PFSK-1 (cell line): ENCODE results near the gene CEP68.

Experiments used
- FOXP2 ChIP-seq: optimal IDR thresholded peaks from 2 replicates; pipeline ENCODE3; 2011; ENCODE audit warnings: borderline replicate concordance, control low read depth, inconsistent platforms; ENCODE audit not compliant: insufficient read depth; ENCODE audit errors: extremely low read length, extremely low read depth
- POLR2AphosphoS5 ChIP-seq: IDR thresholded peaks from 2 replicates; pipeline ENCODE4 v1.6.1; 2012; ENCODE audit warnings: low read depth, mild to moderate bottlenecking, control low read depth, low read length, moderate library complexity
- SIN3A ChIP-seq: IDR thresholded peaks from 2 replicates; pipeline ENCODE4 v1.6.1; 2012; ENCODE audit warnings: mild to moderate bottlenecking, low read length, moderate library complexity, borderline replicate concordance; ENCODE audit not compliant: insufficient read depth
- TAF1 ChIP-seq: IDR thresholded peaks from 2 replicates; pipeline ENCODE4 v1.6.1; 2012; ENCODE audit warnings: low read length, control low read depth, borderline replicate concordance; ENCODE audit not compliant: insufficient read depth
- TF ChIP-seq, protein P1 (sequence below), 2 experiments: IDR thresholded peaks; 2 replicates each; pipeline versions ENCODE4 v1.6.1 to v1.8.0; 2011 to 2012; ENCODE audit warnings: low read depth in 2 of 2, low read length in 2 of 2, control low read depth in 1 of 2, inconsistent platforms in 1 of 2, mild to moderate bottlenecking in 1 of 2, moderate library complexity in 1 of 2; ENCODE audit not compliant: insufficient read depth in 1 of 2

Gene CEP68

DNA sequence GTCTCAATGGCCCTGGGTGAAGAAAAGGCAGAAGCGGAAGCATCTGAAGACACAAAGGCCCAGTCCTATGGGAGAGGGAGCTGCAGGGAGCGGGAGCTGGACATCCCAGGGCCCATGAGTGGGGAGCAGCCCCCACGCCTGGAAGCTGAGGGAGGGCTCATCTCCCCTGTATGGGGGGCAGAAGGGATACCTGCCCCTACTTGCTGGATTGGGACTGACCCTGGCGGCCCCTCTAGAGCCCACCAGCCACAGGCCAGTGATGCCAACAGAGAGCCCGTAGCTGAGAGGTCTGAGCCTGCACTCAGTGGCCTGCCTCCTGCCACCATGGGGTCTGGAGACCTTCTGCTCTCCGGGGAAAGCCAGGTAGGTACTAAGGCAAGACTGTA is 13.2 kb downstream of the CEP68 start:
- TF ChIP-seq SIN3A (no peak), FOXP2 (no peak), POLR2AphosphoS5 (no peak), TAF1 (no peak)
- TF ChIP-seq, protein P1, sequence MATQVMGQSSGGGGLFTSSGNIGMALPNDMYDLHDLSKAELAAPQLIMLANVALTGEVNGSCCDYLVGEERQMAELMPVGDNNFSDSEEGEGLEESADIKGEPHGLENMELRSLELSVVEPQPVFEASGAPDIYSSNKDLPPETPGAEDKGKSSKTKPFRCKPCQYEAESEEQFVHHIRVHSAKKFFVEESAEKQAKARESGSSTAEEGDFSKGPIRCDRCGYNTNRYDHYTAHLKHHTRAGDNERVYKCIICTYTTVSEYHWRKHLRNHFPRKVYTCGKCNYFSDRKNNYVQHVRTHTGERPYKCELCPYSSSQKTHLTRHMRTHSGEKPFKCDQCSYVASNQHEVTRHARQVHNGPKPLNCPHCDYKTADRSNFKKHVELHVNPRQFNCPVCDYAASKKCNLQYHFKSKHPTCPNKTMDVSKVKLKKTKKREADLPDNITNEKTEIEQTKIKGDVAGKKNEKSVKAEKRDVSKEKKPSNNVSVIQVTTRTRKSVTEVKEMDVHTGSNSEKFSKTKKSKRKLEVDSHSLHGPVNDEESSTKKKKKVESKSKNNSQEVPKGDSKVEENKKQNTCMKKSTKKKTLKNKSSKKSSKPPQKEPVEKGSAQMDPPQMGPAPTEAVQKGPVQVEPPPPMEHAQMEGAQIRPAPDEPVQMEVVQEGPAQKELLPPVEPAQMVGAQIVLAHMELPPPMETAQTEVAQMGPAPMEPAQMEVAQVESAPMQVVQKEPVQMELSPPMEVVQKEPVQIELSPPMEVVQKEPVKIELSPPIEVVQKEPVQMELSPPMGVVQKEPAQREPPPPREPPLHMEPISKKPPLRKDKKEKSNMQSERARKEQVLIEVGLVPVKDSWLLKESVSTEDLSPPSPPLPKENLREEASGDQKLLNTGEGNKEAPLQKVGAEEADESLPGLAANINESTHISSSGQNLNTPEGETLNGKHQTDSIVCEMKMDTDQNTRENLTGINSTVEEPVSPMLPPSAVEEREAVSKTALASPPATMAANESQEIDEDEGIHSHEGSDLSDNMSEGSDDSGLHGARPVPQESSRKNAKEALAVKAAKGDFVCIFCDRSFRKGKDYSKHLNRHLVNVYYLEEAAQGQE (IDR thresholded peaks at IDR 0.05; ENCODE audit: insufficient read depth in 1 of 2, low read depth in 2 of 2, low read length in 2 of 2): no peak

GRCh38 chr2:65070172-65070830 is 14.1 kb downstream of the CEP68 start:
- TF ChIP-seq FOXP2: no peak

GRCh38 chr2:65070856-65071255 is 14.6 kb downstream of the CEP68 start:
- TF ChIP-seq TAF1 (no peak), POLR2AphosphoS5 (no peak), SIN3A (no peak)
- TF ChIP-seq, protein P1 (IDR thresholded peaks at IDR 0.05; ENCODE audit: insufficient read depth in 1 of 2, low read depth in 2 of 2, low read length in 2 of 2): no peak

DNA sequence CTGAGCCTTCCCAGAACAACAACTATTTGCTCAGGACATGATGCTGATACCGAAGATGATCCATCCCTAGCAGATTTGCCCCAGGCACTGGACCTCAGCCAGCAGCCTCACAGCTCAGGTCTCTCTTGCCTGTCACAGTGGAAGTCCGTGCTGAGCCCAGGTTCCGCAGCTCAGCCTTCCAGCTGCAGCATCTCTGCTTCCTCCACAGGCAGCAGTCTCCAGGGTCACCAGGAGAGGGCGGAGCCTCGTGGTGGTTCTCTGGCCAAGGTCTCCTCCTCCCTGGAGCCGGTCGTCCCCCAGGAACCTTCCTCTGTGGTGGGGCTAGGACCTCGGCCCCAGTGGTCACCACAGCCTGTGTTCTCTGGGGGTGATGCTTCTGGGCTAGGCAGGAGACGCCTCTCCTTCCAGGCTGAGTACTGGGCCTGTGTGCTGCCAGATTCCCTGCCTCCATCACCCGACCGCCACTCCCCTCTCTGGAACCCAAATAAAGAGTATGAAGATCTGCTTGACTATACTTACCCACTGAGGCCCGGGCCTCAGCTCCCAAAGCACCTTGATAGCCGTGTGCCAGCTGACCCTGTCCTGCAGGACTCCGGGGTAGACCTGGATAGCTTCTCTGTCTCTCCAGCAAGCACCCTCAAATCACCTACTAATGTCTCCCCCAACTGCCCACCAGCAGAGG is 15.4 kb downstream of the CEP68 start:
- no peak for TF ChIP-seq TAF1
- peak; percentile 38 for TF ChIP-seq FOXP2
- TF ChIP-seq, protein P1 (IDR thresholded peaks at IDR 0.05; ENCODE audit: insufficient read depth in 1 of 2, low read depth in 2 of 2, low read length in 2 of 2): no peak
- TF ChIP-seq SIN3A: no peak
- TF ChIP-seq POLR2AphosphoS5: no peak

- TF ChIP-seq POLR2AphosphoS5 (no peak), TAF1 (no peak)
Observed at GRCh38 chr2:65072181-65072970, 16.2 kb downstream of the CEP68 start.

- no peak for TF ChIP-seq FOXP2
- TF ChIP-seq, protein P1 (IDR thresholded peaks at IDR 0.05; ENCODE audit: insufficient read depth in 1 of 2, low read depth in 2 of 2, low read length in 2 of 2): no peak
- TF ChIP-seq SIN3A: no peak
- TF ChIP-seq TAF1: no peak
- no peak for TF ChIP-seq POLR2AphosphoS5
Observed at GRCh38 chr2:65073879-65074565, 17.8 kb downstream of the CEP68 start.
